Spleen (tissue), 11 donors: ENCODE data around the gene PIP5KL1. TPM values are rescaled to one million over a fixed set of nuclear protein-coding genes. Genes with fewer than 3 reads are reported as not detected.

Experiments
- DNase-seq: peaks from one replicate; pipeline ENCODE4 v3.0.0-alpha.2; 2020
- H3K27ac ChIP-seq, 8 donors: fragments of 200-600 bp; sonication (generic) in 7 of 8; 1 replicate in 4 of 8; 2 replicates in 4 of 8; pipeline versions ENCODE4 v1.5.0 to v1.8.0; 2016 to 2021; ENCODE audit warnings: inconsistent platforms in 4 of 8, mild to moderate bottlenecking in 4 of 8, moderate library complexity in 1 of 8
- H3K27me3 ChIP-seq, 7 donors: fragments of 200-600 bp; sonication (generic) in 6 of 7; replicated peaks in 1 of 7; 1 replicate in 4 of 7; 2 replicates in 3 of 7; pipeline versions ENCODE4 v1.5.0 to v1.8.0; 2016 to 2021; ENCODE audit warnings: inconsistent platforms in 3 of 7, mild to moderate bottlenecking in 1 of 7
- H3K36me3 ChIP-seq, 6 donors: fragments of 200-600 bp; sonication (generic) in 5 of 6; 1 replicate in 4 of 6; 2 replicates in 2 of 6; pipeline versions ENCODE4 v1.5.0 to v1.8.0; 2016 to 2021; ENCODE audit warnings: inconsistent platforms in 2 of 6
- H3K4me1 ChIP-seq, 6 donors: fragments of 200-600 bp; sonication (generic) in 5 of 6; 1 replicate in 3 of 6; 2 replicates in 3 of 6; pipeline versions ENCODE4 v1.5.0 to v1.8.0; 2016 to 2021; ENCODE audit warnings: inconsistent platforms in 3 of 6
- H3K4me3 ChIP-seq, 8 donors: fragments of 200-600 bp; sonication (generic) in 7 of 8; 1 replicate in 4 of 8; 2 replicates in 4 of 8; pipeline versions ENCODE4 v1.5.0 to v1.8.0; 2016 to 2021; ENCODE audit warnings: inconsistent platforms in 4 of 8, mild to moderate bottlenecking in 4 of 8, moderate library complexity in 2 of 8
- H3K9me3 ChIP-seq, 8 donors: fragments of 200-600 bp; sonication (generic) in 7 of 8; 1 replicate in 4 of 8; 2 replicates in 4 of 8; pipeline versions ENCODE4 v1.5.0 to v1.8.0; 2016 to 2021; ENCODE audit warnings: inconsistent platforms in 4 of 8
- POLR2A ChIP-seq, 3 donors: fragments of 450-650 bp; IDR thresholded peaks; one replicate each; pipeline ENCODE4 v1.5.1; 2017; ENCODE audit warnings: antibody characterized with exemption in 3 of 3, mild to moderate bottlenecking in 1 of 3
- POLR2AphosphoS5 ChIP-seq, 3 donors: sonication (generic); formaldehyde crosslinking; IDR thresholded peaks; one replicate each; pipeline ENCODE4 v1.5.1; 2017; ENCODE audit warnings: antibody characterized with exemption in 3 of 3
- WGBS, 5 donors: extraction: QIAGEN DNeasy Blood & Tissue Kit in 3 of 5; methylation state at CpG; one replicate each; pipeline versions ENCODE4 v1.1.5 to v1.1.7; 2013 to 2018; 5-methylcytosine and 5-hydroxymethylcytosine counted together
- intact Hi-C: fragments of 100-400 bp; cut with DNase I; formaldehyde crosslinking; loops from one replicate; pipeline ENCODE4 v1.15.0; 2023; ENCODE audit warnings: low total_unique reads
- polyA plus RNA-seq, 3 donors: library from polyadenylated mRNA; stranded (reverse); fragments of 200-250 nt; gene quantifications; one replicate each; pipeline ENCODE4 v1.2.1, GENCODE V29; 2013
- total RNA-seq, 7 donors: library from RNA; depleted of rRNA in 3 of 7; stranded (reverse); fragments of >200 nt in 3 of 7; fragmentation: NEBNext Ultra II Directional in 4 of 7; extraction: Animal tissue kit (Norgen Biotek cat#: 25700) in 4 of 7; gene quantifications; one replicate each; pipeline versions ENCODE4 v1.1.0 to v1.2.1, GENCODE V29; 2016 to 2021
- TF ChIP-seq, protein P1 (sequence below), 11 experiments: fragments of 200-600 bp in 7 of 11; fragments of 450-650 bp in 4 of 11; sonication (generic) in 4 of 11; IDR thresholded peaks in 8 of 11; conservative IDR thresholded peaks in 3 of 11; 1 replicate in 7 of 11; 2 replicates in 4 of 11; pipeline versions ENCODE4 v1.4.0 to v1.8.0; 2016 to 2021; ENCODE audit warnings: antibody characterized with exemption in 11 of 11, inconsistent platforms in 4 of 11, mild to moderate bottlenecking in 1 of 11
- donor health status: healthy with polysubstance abuse.
- donor health status: DM: no; HTN: no; CAD: no; lungs with moderate emphysema.
- donor health status: DM: no; HTN: no; CAD: no.
- donor health status: Bipolar disorder and iron deficiency.
- donor health status: healthy.
- donor health status: DM: no; HTN: no; CAD: no.
- donor health status: DM: yes; HTN: yes; CAD: no.

The PIP5KL1 gene
- total and polyA plus RNA-seq, 10 donors, result 0.13 to 3.6 (median 0.68) TPM; not detected in 2

DNA sequence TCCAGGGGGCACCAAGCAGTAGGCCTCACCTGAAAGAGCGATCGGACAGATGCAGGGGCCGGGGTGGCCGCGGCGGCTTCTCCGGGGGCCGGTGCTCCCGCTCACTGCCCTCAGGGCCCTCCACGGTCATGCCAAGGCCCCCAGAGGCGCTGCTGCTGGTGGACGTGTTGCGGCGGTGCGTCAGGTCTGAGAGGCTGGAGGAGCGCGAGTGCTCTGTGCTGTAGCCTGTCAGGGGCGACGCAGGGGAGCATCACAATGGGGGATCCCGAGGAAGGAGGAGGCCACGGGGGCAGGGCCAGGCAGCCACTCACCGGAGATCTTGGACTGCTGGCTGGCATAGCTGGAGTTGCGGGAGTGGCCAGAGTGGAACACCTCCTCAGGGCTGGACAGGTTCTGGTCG lies 14.8 kb upstream of the PIP5KL1 start:
- DNase-seq, result no peak
- Histone ChIP-seq H3K4me1 (peaks cover 7 to 71% (median 27%) of the 10 kb centered on the region in 6 donors), H3K9me3 (no peaks in the 10 kb centered on the region), H3K27ac (no peak overlapping the region), H3K4me3 (no peak overlapping the region), H3K27me3 (no peaks in the 10 kb centered on the region), H3K36me3 (peaks cover 0 to 95% (median 48%) of the 10 kb centered on the region in 6 donors)
- intact Hi-C loops, result no loop called here
- TF ChIP-seq, protein P1, sequence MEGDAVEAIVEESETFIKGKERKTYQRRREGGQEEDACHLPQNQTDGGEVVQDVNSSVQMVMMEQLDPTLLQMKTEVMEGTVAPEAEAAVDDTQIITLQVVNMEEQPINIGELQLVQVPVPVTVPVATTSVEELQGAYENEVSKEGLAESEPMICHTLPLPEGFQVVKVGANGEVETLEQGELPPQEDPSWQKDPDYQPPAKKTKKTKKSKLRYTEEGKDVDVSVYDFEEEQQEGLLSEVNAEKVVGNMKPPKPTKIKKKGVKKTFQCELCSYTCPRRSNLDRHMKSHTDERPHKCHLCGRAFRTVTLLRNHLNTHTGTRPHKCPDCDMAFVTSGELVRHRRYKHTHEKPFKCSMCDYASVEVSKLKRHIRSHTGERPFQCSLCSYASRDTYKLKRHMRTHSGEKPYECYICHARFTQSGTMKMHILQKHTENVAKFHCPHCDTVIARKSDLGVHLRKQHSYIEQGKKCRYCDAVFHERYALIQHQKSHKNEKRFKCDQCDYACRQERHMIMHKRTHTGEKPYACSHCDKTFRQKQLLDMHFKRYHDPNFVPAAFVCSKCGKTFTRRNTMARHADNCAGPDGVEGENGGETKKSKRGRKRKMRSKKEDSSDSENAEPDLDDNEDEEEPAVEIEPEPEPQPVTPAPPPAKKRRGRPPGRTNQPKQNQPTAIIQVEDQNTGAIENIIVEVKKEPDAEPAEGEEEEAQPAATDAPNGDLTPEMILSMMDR (IDR thresholded peaks at IDR 0.05 in 8 of 11, conservative IDR thresholded peaks at IDR 0.05 in 3 of 11), result no peak
- peak in 1 of 3 donors; percentile 42 for TF ChIP-seq POLR2AphosphoS5 (IDR thresholded peaks at IDR 0.05)
- WGBS, 5 donors, result 82 to 96% (median 94%) methylated on average over 14 to 24 of the region's 24 CpGs

GRCh38 chr9:127944586-127945218 lies 14.1 kb upstream of the PIP5KL1 start:
- H3K4me1 ChIP-seq, result peaks cover 7 to 65% (median 25%) of the 10 kb centered on the region in 6 donors
- intact Hi-C loops, result no loop called here
- peak in 2 of 3 donors; percentile 18 to 54 for TF ChIP-seq POLR2AphosphoS5 (IDR thresholded peaks at IDR 0.05)
- TF ChIP-seq POLR2A (IDR thresholded peaks at IDR 0.05), result no peak
- WGBS, 5 donors, result 91 to 96% (median 94%) methylated on average over 25 to 38 of the region's 38 CpGs
- peaks cover 0 to 95% (median 48%) of the 10 kb centered on the region in 6 donors for H3K36me3 ChIP-seq
- H3K4me3 ChIP-seq, result no peak overlapping the region
- H3K9me3 ChIP-seq, result no peaks in the 10 kb centered on the region
- peak overlapping the region in 1 of 8 donors; percentile 29 for H3K27ac ChIP-seq
- DNase-seq, result no peak
- no peaks in the 10 kb centered on the region for H3K27me3 ChIP-seq

GRCh38 chr9:127943731-127944144 lies 13.2 kb upstream of the PIP5KL1 start:
- Histone ChIP-seq H3K4me1 (peaks cover 7 to 56% (median 25%) of the 10 kb centered on the region in 6 donors), H3K9me3 (no peaks in the 10 kb centered on the region), H3K27me3 (no peaks in the 10 kb centered on the region), H3K27ac (peak overlapping the region in 4 of 8 donors; percentile 7 to 48 (median 30)), H3K4me3 (no peak overlapping the region), H3K36me3 (peaks cover 0 to 88% (median 48%) of the 10 kb centered on the region in 6 donors)
- intact Hi-C loops, result loop anchor here (2.0 kb wide), 1 partner anchor 91 kb away; no protein-coding TSS in a partner anchor
- WGBS, 5 donors, result 27 to 36% (median 34%) methylated on average over 8 to 13 of the region's 13 CpGs
- DNase-seq, result peak; percentile 93
- TF ChIP-seq POLR2AphosphoS5 (IDR thresholded peaks at IDR 0.05), result peak; percentile 56 to 79 (median 67)
- TF ChIP-seq POLR2A (IDR thresholded peaks at IDR 0.05), result no peak
- TF ChIP-seq, protein P1 (IDR thresholded peaks at IDR 0.05 in 8 of 11, conservative IDR thresholded peaks at IDR 0.05 in 3 of 11), result peak; percentile 88 to 94 (median 92)

- intact Hi-C loops, result loop anchor here (2.0 kb wide), 1 partner anchor 92 kb away; no protein-coding TSS in a partner anchor
- no peaks in the 10 kb centered on the region for H3K27me3 ChIP-seq
- H3K9me3 ChIP-seq, result no peaks in the 10 kb centered on the region
- no peak overlapping the region for H3K4me3 ChIP-seq
- no peak for DNase-seq
- TF ChIP-seq, protein P1 (IDR thresholded peaks at IDR 0.05 in 8 of 11, conservative IDR thresholded peaks at IDR 0.05 in 3 of 11), result peak in 2 of 11 experiments; percentile 1 to 4
- no peak for TF ChIP-seq POLR2A (IDR thresholded peaks at IDR 0.05)
- peaks cover 0 to 82% (median 45%) of the 10 kb centered on the region in 6 donors for H3K36me3 ChIP-seq
- peak overlapping the region in 4 of 8 donors; percentile 7 to 48 (median 30) for H3K27ac ChIP-seq
- WGBS, 5 donors, result 56 to 74% (median 63%) methylated on average over 12 to 14 of the region's 14 CpGs
- peaks cover 8 to 56% (median 28%) of the 10 kb centered on the region in 6 donors for H3K4me1 ChIP-seq
These were observed 12.6 kb upstream of the PIP5KL1 start for GRCh38 chr9:127943011-127943662.
